DOHH2 (cell line): Measurements from ENCODE around the gene AZIN2.

Experiments used
- CTCF ChIP-seq: fragments of 200-600 bp; sonication (generic); IDR thresholded peaks from one replicate; pipeline ENCODE4 v1.5.1; 2014; ENCODE audit warnings: antibody characterized with exemption, mild to moderate bottlenecking, low read depth, low read length; ENCODE audit not compliant: poor library complexity, severe bottlenecking
- EZH2phosphoT487 ChIP-seq: fragments of 200-600 bp; sonication (generic); IDR thresholded peaks from 2 replicates; pipeline ENCODE4 v1.6.1; 2017; ENCODE audit warnings: borderline replicate concordance, mild to moderate bottlenecking, antibody characterized with exemption, low read length, moderate library complexity, mixed read lengths

- TF ChIP-seq CTCF (no peak), EZH2phosphoT487 (no peak)
Measured at GRCh38 chr1:33117440-33118085, 36.6 kb downstream of the AZIN2 start.
